Measurements from ENCODE around the gene AMN.

AMN gene

DNA sequence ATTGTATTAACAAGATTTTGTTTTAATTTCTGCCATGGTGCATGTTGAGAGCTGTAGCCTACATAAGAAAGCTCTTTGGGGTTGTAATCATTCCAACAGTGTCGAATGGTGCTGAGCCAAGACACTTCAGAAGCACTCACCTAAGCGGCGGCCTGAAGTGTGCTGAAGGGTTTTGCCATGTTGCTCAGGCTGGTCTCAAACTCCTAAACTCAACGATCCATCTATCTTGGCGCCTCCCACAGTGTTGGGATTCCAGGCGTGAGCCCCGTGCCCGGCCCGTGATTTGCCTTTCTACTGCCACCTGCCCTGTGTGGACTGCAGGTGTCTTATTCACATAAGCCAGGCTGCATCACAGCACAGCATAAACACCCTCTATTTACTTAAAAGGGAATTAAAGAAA is 48.9 kb downstream of the AMN start:
- Histone ChIP-seq H3K79me2 (ENCODE audit: control insufficient read depth, low read length) (no peaks in the 10 kb centered on the region), H3K4me2 (ENCODE audit: low read length) (no peak overlapping the region), H3F3A (ENCODE audit: control insufficient read depth, insufficient read depth) (no peaks in the 10 kb centered on the region), H3K4me3 (ENCODE audit: low read length) (no peak overlapping the region), H3K27me3 (ENCODE audit: control insufficient read depth, low read length) (no peaks in the 10 kb centered on the region), H4K20me1 (ENCODE audit: control insufficient read depth, insufficient read depth, low read depth, low read length) (no peaks in the 10 kb centered on the region), H3K36me3 (ENCODE audit: control insufficient read depth, low read length) (no peaks in the 10 kb centered on the region), H3K9me3 (ENCODE audit: control insufficient read depth, insufficient read depth, low read length) (no peaks in the 10 kb centered on the region), H3K9me2 (replicated peaks; ENCODE audit: control insufficient read depth, low read length) (no peaks in the 10 kb centered on the region), H3K27ac (ENCODE audit: low read depth, low read length) (no peak overlapping the region), H3K4me1 (ENCODE audit: control insufficient read depth, low read length) (peaks cover 6% of the 10 kb centered on the region; the same call in 1 of the 2 replicates)
- TF ChIP-seq EZH2phosphoT487 (IDR thresholded peaks at IDR 0.05; ENCODE audit: borderline replicate concordance, low read length): no peak

GRCh38 chr14:102971836-102972606 is 49.6 kb downstream of the AMN start:
- Histone ChIP-seq H3K9me3 (ENCODE audit: control insufficient read depth, insufficient read depth, low read length) (no peaks in the 10 kb centered on the region), H3K79me2 (ENCODE audit: control insufficient read depth, low read length) (no peaks in the 10 kb centered on the region), H3K9me2 (replicated peaks; ENCODE audit: control insufficient read depth, low read length) (no peaks in the 10 kb centered on the region), H3K4me1 (ENCODE audit: control insufficient read depth, low read length) (peaks cover 6% of the 10 kb centered on the region; the same call in 1 of the 2 replicates), H3K27me3 (ENCODE audit: control insufficient read depth, low read length) (no peaks in the 10 kb centered on the region), H4K20me1 (ENCODE audit: control insufficient read depth, insufficient read depth, low read depth, low read length) (no peaks in the 10 kb centered on the region), H3K4me2 (ENCODE audit: low read length) (no peak overlapping the region), H3F3A (ENCODE audit: control insufficient read depth, insufficient read depth) (no peaks in the 10 kb centered on the region), H3K4me3 (ENCODE audit: low read length) (no peak overlapping the region), H3K36me3 (ENCODE audit: control insufficient read depth, low read length) (no peaks in the 10 kb centered on the region), H3K27ac (ENCODE audit: low read depth, low read length) (no peak overlapping the region)
- no peak for TF ChIP-seq EZH2phosphoT487 (IDR thresholded peaks at IDR 0.05; ENCODE audit: borderline replicate concordance, low read length)
- TF ChIP-seq, protein P1, sequence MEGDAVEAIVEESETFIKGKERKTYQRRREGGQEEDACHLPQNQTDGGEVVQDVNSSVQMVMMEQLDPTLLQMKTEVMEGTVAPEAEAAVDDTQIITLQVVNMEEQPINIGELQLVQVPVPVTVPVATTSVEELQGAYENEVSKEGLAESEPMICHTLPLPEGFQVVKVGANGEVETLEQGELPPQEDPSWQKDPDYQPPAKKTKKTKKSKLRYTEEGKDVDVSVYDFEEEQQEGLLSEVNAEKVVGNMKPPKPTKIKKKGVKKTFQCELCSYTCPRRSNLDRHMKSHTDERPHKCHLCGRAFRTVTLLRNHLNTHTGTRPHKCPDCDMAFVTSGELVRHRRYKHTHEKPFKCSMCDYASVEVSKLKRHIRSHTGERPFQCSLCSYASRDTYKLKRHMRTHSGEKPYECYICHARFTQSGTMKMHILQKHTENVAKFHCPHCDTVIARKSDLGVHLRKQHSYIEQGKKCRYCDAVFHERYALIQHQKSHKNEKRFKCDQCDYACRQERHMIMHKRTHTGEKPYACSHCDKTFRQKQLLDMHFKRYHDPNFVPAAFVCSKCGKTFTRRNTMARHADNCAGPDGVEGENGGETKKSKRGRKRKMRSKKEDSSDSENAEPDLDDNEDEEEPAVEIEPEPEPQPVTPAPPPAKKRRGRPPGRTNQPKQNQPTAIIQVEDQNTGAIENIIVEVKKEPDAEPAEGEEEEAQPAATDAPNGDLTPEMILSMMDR (IDR thresholded peaks at IDR 0.05; ENCODE audit: low read depth, low read length, poor library complexity, severe bottlenecking): no peak

DNA sequence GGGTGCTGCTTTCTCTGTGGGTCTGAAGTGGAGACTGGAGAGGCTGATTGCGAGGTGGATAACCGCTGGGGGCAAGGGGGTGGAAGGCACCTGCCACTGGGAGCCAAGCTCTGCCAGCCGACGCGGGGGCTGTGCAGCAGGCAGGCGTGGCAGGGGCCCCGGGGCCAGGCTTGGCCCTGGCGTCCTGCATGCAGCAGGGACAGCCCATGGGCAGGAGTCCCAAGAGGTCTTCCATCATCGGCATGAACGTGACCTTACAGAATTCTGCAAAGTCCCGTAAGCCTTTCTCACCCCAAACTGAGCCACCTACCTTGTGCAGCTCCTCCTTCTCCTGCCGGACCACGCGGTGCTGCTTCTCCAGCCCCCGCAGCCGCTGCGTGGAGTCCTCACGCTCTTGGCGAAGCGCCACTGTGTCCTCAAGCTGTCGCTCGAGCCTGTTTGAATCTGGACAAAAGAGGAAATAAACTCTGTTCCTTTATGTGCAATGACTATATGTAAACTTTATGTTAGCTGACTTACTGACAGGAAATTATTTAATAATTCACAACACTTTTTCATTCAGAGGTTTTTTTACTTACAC is 51.3 kb downstream of the AMN start:
- no peaks in the 10 kb centered on the region for H3K79me2 ChIP-seq (ENCODE audit: control insufficient read depth, low read length)
- no peak for TF ChIP-seq EZH2phosphoT487 (IDR thresholded peaks at IDR 0.05; ENCODE audit: borderline replicate concordance, low read length)
- TF ChIP-seq, protein P1 (IDR thresholded peaks at IDR 0.05; ENCODE audit: low read depth, low read length, poor library complexity, severe bottlenecking): no peak
- no peaks in the 10 kb centered on the region for H4K20me1 ChIP-seq (ENCODE audit: control insufficient read depth, insufficient read depth, low read depth, low read length)
- H3K4me2 ChIP-seq (ENCODE audit: low read length): no peak overlapping the region
- no peak overlapping the region for H3K4me3 ChIP-seq (ENCODE audit: low read length)
- H3K4me1 ChIP-seq (ENCODE audit: control insufficient read depth, low read length): peaks cover 6% of the 10 kb centered on the region; the same call in 1 of the 2 replicates
- no peaks in the 10 kb centered on the region for H3F3A ChIP-seq (ENCODE audit: control insufficient read depth, insufficient read depth)
- H3K9me2 ChIP-seq (replicated peaks; ENCODE audit: control insufficient read depth, low read length): no peaks in the 10 kb centered on the region
- H3K36me3 ChIP-seq (ENCODE audit: control insufficient read depth, low read length): no peaks in the 10 kb centered on the region
- H3K27ac ChIP-seq (ENCODE audit: low read depth, low read length): no peak overlapping the region
- H3K27me3 ChIP-seq (ENCODE audit: control insufficient read depth, low read length): no peaks in the 10 kb centered on the region
- H3K9me3 ChIP-seq (ENCODE audit: control insufficient read depth, insufficient read depth, low read length): no peaks in the 10 kb centered on the region

DNA sequence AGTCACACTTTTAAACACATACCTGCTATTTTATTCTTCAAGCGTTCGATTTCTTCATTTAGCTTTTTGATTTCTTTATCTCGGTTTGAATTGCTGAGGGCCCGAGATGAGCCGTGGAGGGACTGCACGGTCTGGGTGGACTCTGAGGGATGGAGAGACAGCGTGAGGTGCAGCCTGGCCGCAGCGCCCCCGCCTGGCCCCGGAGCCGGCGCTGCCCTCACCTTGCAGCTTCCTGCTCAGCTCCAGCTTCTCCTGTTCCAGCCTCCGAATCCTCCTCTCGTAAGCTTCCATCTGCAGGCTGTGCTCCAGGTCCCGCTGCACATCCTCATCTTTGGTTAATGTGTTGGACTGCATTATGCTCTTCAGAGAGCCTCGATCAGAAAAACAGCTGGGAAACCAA is 53.2 kb downstream of the AMN start:
- TF ChIP-seq, protein P1 (IDR thresholded peaks at IDR 0.05; ENCODE audit: low read depth, low read length, poor library complexity, severe bottlenecking): no peak
- no peak for TF ChIP-seq EZH2phosphoT487 (IDR thresholded peaks at IDR 0.05; ENCODE audit: borderline replicate concordance, low read length)
- H3K36me3 ChIP-seq (ENCODE audit: control insufficient read depth, low read length): no peaks in the 10 kb centered on the region
- H4K20me1 ChIP-seq (ENCODE audit: control insufficient read depth, insufficient read depth, low read depth, low read length): no peaks in the 10 kb centered on the region
- no peaks in the 10 kb centered on the region for H3K27me3 ChIP-seq (ENCODE audit: control insufficient read depth, low read length)
- no peak overlapping the region for H3K27ac ChIP-seq (ENCODE audit: low read depth, low read length)
- H3K9me3 ChIP-seq (ENCODE audit: control insufficient read depth, insufficient read depth, low read length): no peaks in the 10 kb centered on the region
- no peaks in the 10 kb centered on the region for H3K79me2 ChIP-seq (ENCODE audit: control insufficient read depth, low read length)
- H3K4me2 ChIP-seq (ENCODE audit: low read length): no peak overlapping the region
- no peaks in the 10 kb centered on the region for H3K9me2 ChIP-seq (replicated peaks; ENCODE audit: control insufficient read depth, low read length)
- no peak overlapping the region for H3K4me3 ChIP-seq (ENCODE audit: low read length)
- H3F3A ChIP-seq (ENCODE audit: control insufficient read depth, insufficient read depth): no peaks in the 10 kb centered on the region
- peaks cover 6% of the 10 kb centered on the region; the same call in 1 of the 2 replicates for H3K4me1 ChIP-seq (ENCODE audit: control insufficient read depth, low read length)

Measured in DOHH2 (cell line).